GM19025 (cell line): ENCODE results near the gene ADAT3.

ENCODE experiments used
- ATAC-seq: cut with Tn5 transposase; IDR thresholded peaks from one replicate; pipeline ENCODE4 v1.9.1; 2021; ENCODE audit warnings: mild to moderate bottlenecking, low read depth, moderate library complexity; ENCODE audit not compliant: unreplicated experiment

Gene ADAT3

GRCh38 chr19:1936430-1936829 lies 31.2 kb downstream of the ADAT3 start:
- ATAC-seq, result no peak

DNA sequence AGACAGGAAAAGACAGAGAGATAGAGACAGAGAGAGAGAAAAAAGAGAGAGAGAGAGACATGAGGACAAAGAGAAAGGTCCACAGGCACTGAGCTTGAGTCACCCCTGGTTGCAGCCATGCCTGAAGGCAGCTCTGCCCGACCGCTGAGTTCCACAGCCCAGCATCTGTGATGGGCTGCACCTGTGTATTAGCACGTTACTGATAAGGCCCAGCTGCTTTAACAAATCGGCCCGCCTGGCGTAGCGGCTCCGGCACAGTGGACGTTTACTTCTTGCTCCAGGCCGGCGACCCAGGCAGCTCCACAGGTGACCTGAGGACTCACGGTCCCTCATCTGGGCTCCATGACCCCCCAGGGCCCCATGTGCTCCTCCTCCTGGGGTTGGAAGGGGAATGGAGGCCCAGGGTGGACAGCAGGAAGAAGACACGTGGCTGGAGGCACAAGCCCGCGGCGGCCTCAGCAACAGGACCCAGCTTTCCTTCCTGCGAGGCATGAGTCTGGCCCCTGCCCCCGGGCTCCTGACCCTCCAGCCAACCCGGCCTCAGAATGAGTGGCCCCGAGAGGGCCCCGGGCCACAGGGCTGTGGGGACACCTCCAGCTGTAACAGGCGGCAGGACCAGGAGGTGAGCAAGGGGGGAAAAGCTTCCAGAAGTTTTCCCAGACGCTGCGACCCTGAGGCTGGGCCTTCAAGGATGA lies 31.9 kb downstream of the ADAT3 start:
- no peak for ATAC-seq

DNA sequence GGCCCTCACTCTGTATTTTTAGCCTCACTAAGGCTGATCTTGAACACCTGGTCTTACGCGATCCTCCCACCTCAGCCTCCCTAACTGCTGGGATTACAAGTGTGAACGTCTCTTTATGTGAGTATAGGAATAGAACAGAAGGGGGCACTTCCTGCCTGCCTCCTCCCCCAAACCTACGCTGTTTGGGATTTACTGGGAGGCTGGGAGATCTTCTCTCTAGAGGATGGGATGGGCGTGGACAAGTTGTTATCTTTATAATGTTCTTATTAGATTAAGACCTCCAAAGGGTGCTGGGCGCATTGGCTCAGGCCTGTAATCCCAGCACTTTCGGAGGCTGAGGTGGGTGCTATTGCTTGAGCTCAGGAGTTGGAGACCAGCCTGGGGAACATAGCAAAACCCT lies 32.9 kb downstream of the ADAT3 start:
- no peak for ATAC-seq

GRCh38 chr19:1941146-1942077 lies 36.2 kb downstream of the ADAT3 start, which contains the start of gene CSNK1G2:
Gene CSNK1G2 (plus strand): TSS chr19:1941172. CDS start chr19:1969773, 28,601 bp downstream.
- peak; percentile 13 for ATAC-seq

- no peak for ATAC-seq
Measured at GRCh38 chr19:1942078-1942933, 37.1 kb downstream of the ADAT3 start.

- ATAC-seq, result no peak
Measured at GRCh38 chr19:1942934-1943555, 37.8 kb downstream of the ADAT3 start.

GRCh38 chr19:1943661-1944087 lies 38.5 kb downstream of the ADAT3 start:
- ATAC-seq, result no peak

- ATAC-seq, result no peak
Measured at GRCh38 chr19:1944088-1944915, 39.1 kb downstream of the ADAT3 start.

DNA sequence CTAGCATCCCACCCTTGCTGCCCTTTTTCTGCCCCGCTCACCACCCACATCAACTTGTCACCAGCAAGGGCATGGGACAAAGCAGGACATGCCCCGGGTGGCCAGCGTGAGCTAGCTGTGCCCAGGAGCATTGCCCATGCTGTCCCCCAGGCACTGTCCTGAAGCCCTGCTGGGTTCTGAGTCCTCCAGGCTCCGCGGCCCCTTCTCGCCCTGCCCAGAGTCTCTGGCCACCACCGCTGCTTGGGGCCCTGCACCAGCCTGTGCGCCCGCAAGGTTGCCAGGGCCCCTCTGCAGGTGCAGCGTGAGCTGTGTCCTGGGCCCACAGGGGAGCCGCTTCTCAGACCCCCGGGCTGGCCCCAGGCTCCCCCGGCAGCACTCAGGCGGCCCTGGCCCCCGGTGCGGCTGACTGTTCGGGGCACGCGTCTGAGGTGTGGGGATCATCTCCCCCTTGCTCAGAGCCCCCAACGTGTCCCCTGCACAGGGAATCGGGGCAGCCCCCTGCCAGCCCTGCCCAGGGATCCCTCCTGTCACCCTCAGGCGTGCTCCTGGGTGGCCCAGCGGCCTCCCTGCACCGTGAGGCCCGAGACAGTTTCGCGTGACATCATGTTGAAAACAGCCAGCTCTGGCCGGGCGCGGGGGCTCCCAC lies 39.8 kb downstream of the ADAT3 start:
- no peak for ATAC-seq

DNA sequence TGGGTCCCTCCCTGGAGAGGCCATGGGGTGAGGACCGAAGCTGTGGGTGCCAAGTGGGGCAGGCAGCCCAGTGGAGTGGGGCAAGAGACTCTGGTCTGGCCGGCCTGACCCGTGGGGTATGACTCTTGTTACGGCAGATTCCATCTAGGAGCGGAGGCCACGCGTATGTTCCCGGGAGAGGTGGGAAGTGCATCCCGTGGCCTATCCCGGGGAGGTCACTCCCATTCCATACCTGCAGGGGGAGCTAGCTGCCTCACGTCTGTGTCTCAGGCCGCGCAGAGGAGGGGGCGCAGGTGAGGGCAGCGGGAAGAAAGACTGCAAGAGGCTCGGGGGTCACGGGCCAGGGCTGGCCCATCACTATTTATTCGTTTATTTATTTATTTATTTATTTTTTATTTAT lies 40.7 kb downstream of the ADAT3 start:
- ATAC-seq, result no peak

DNA sequence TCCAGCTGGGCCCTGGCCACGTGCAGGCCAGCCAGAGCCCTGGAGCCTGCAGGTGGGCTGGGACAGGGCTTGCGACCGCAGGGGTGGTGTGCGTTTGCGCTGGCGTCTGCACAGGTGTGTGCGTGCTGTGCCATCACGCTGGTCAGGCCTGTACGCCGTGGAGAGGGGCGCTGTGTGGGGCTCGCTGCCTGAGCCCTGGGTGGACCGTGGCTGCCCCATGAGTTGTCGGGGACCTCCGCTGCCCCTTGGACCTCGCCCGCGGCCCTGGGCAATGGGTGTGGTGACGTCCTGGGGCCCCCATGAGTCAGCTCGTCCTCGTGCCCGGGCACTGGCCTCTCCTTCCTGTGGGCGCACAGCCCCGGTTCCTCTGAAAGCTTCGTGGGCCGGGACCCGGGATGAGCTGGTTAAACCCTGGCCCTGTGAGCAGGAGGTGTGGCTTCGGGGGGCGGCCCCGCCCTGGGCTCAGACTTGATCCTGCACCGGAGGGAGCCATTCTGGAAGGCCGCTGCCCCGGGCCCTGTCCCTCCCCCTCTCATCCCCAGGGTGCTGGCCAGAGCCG lies 42.5 kb downstream of the ADAT3 start:
- no peak for ATAC-seq

GRCh38 chr19:1949304-1950101 lies 44.3 kb downstream of the ADAT3 start:
- no peak for ATAC-seq

DNA sequence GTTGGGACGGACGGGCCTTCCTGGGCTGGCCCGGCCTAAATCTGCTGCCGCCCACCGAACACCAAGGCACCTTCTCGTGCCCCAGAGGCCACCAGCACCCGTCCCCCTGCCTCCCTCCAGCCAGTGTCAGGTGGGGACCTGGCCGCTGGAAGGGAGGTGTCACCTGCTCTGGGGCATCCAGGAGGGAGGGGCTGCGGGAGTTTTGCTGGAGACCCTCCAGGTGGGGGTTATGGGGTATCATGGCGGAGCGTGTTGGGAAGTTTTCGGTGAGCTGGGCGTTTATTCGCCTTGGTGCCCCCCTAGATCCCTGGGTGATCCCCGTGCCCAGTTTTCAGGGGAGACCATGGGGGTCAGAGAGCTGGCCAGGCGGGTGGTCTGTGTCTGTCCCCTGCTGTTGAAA lies 45.4 kb downstream of the ADAT3 start:
- ATAC-seq, result no peak

DNA sequence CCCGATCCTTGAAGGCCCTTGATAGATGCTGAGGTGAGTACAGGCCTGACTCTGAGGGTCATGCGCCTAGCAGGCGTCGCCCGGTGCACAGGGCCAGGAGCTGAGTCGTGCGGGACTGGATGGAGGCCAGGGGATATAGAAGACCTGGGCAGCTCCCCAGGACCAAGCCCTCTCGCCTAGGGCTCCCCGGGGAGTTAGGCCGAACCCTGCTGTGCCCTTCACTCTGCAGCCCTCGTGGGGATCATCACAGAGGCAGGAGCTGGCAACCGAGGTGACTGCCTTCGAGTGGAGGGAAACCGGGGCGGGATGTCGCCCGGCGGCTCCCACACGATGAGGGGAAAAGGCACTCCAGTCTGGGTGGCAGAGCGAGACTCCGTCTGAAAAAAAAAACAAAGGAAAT lies 47.4 kb downstream of the ADAT3 start:
- ATAC-seq, result no peak

- no peak for ATAC-seq
Measured at GRCh38 chr19:1953037-1953436, 47.8 kb downstream of the ADAT3 start.

DNA sequence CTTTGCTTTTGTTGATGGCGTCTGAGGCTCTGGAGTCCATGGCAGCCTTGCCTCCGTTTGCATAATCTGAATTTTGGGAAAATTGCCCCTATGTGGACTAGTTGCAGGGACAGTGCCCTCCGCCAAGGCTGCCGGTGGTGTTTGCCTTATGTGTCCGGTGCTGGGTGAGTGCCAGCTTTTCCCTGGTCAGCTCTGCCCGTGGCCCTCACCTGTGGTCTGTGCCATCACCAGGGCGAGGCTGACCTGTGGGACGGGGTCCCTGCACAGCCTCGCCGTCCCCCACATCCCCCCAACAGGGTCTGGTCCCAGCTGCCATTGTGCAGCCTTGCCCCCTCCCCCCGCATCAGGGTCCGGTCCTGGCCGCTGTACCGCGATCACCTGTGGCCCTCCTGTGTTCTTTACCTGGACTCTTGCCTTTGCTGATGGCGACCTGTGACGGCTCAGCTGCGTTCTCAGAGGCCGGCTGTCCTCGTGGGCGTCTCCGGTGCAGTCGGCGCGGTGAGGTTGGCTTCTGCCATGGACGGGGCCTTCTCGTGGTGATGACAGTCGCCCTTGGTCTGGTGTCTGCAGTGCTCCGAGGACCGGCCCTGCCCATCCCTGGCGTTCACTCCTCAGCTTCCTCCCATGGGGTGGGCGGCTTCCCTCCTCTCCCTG lies 48.4 kb downstream of the ADAT3 start:
- ATAC-seq, result no peak

DNA sequence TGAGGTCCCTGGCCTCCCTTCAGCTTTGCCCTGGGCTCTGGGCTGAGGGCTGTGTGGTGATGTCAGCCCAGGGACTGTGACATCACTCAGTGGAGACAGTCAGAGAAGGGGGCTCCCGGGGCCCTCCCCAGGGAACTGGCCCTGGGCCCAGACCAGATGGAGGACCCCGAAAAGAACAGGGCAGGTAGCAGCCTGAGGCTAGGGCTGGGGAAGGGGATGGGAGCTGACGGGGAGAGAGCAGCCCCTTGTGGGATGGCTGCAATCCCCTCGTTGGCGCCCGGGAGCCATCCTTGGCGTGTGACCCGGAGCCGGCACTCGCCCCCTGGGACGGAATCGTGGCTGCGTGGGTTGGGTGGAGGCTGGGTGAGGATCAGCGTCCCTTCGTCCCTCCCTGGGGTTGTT lies 49.3 kb downstream of the ADAT3 start:
- ATAC-seq, result no peak
